ENCODE measurements around the gene NUDT1.

NUDT1 gene

DNA sequence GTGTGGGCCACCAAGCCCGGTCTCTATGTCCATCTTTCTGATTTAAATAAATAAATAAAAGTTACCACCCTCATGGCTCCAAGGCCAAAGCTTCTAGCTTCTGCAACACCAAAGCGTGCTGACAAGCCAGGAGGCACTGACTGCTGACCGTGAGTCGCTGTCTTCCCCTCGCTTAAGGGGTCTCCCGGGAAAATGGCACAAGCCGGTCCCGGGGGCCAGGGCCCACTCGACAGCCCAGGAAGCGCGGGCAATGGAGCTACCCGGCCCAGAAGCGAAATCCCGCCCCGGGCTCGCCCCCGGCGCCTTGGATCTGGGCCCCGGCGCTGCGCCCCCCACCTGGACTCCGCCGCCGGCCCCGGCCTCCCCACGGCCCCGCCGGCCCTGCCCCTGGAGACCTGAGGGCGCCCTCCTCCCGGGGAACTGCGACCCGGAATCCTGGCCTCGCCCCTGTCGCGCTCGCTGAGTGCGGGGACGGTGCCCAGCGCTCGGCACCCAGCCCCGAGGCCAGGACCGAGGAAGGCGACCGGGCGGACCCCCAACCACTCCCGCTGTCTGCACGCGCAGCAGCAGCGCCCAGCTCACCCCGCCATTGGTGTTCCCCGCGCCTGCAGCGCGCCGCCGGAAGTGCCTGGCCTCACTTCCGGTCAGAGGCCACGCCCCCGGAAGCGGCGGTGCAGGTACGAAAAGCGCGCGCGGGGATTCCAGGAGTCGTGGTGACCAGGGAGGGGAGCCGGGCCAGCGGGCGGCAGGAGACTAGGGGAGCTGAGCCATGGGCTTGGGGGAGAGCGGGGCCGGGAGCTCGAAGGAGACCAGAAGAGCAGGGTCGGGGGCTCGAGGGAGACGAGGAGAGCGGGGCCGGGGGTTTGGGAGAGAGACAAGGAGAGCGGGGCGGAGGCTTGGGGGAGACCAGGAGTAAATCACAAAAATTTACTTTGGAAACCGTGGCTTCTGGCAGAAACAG, at the start of gene NUDT1, which contains the start of gene MRM2:
TSS of gene NUDT1 (plus strand) at position 647 of the 961 bp plus-strand sequence. CDS start 2,349 bp downstream, outside the sequence.
TSS of gene MRM2 (minus strand) at position 626 of the 961 bp plus-strand sequence. CDS start at position 590, 36 bp downstream.
- peak; percentile 67 to 77 for DNase-seq

DNA sequence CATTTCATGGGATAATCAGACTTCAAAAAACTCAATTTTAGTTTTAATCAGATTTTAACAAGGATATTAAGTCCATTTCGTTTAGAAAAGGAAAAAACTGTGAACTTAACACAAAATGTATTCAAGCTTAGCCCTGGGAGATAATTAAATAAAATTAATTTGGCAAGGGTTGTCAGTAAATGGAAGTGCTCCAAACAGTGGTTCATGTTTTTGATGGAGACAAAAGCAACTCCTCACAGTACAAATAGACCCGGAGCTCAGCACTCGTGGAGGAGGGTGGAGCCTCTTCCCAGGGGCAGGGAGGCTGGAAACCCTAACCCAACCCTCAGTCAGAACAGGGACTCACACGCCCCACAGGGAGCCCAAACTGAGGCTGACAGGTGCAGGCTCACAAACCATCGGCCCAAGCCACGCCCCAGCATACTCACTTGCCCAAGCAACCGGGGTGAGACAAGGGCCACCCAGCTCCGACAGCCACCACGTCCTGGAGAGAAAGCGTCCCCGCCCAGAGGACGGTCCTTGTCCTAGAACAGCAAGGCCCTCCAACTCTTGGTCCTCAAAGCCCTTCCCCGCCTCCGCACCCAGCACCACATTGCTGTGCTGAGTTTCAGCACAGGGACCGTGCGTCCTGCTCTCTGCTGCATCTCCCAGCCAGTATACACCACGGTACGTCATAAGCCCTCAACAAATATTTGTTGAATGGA, 49.0 kb upstream of the NUDT1 start:
- no peak for DNase-seq

DNA sequence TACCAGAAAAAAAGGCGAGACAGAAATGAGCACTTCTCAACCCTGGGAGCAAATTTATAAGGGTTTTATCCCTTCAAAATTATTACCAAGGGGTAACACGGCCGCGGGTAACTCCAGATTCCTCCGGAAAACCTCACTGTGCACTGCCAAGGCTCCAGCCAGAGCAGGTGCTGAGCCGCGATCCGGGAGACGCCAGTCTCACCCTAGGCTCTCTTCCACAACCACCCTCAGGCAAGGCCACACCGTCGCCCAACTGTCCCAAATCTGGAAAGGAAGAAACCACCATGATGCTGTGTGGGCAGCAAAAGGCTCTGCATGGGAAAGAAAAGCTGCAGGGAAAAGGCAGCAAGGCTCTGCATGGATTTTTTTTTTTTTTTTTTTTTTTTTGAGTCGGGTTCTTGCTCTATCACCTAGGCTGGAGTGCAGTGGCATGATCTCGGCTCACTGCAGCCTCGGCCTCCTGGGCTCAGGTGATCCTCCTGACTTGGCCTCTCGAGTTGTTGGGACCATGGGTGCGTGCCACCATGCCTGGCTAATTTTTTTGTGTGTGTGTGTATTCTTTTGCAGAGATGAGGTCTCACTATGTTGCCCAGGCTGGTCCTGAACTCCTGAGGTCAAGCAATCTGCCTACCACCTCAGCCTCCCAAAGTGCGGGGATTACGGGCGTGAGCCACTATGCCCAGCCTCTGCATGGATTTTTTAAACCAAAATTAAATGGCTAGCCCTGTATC, 48.3 kb upstream of the NUDT1 start:
- DNase-seq = no peak

DNA sequence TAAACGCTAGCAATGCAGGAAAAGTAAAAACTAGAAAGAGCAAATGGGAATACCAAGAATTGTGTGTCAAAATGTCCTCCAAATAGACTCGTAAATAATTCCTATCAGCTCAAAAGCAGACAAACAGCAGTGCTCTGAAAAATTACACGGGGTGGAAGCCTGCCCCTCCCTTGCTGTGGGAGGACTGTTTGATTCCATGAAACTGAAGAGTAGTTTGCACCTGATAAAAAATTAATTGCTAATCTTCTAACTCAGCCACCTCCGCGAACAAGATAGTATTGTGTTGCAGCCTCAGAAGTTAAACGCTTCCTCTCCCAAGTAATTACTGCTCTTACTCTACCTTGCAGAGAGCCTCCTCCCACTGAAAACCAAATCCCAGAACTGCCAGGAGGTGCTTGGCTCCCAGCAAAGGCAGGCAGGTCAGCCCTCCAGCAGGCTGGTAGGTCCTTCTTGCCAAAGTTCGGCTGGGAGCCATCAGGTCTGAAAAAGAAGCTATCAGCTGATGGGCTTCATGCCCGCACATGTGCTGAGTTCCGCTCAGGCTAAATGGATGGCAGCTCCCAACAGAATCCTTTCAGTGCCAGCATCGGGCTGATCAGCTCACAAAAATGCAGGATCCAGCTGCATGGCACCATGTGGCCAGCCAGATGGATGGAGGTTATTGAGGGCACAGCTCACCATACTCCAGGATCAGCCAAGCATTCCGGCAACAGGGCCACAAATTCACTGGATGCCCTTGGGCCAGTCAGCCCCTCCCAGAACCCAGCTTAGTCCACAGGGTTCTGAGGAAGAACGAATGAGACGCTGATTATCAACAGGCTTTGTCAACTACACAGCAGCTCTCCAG, 46.4 kb upstream of the NUDT1 start:
- DNase-seq = peak; percentile 19 to 55

DNA sequence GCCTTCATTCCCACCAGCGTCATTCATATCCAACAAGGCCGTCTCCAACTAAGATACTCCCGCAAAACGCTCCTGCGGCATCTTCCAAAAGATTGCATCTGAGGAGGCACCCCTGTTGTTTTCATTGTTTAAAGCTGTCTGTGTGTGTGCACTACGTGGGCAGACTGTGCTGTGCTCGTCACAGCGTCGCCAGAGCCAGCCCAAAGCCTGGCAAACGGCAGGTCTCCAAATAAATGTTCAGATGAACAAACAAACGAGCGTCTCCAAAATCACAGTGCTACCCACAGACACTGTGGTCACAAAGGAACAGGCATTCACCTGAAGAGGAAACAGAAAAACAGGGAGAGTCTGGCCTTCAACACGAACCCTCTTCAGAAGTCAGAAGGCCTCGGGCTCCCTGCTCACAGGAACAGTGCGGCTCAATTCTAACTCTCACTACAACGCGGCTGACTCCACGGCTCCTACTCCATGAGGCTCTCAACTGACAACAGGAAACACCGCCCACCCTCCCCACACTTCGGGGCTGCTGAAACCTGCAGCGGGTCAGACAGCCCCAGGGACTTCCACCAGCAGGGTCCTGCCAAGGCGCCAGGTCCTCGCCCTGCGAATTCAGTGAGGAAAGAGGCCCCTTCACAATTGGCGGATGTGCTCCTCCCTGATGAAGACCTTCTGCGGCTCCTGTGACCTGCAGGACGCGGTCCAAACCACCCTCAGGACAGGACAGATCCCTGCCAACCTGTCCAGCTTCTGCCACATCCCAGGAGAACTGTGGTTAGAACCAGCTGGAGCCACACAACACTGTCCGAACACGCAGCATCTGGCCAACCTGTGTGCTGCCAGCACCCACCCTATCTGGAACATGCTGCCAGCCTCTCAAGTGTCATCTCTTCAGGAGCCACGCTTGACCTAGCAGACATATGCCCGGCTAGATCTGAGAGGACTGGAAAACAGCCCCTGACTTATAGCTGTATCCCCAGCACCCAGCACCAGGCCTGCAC, 45.3 kb upstream of the NUDT1 start:
- DNase-seq = no peak

DNA sequence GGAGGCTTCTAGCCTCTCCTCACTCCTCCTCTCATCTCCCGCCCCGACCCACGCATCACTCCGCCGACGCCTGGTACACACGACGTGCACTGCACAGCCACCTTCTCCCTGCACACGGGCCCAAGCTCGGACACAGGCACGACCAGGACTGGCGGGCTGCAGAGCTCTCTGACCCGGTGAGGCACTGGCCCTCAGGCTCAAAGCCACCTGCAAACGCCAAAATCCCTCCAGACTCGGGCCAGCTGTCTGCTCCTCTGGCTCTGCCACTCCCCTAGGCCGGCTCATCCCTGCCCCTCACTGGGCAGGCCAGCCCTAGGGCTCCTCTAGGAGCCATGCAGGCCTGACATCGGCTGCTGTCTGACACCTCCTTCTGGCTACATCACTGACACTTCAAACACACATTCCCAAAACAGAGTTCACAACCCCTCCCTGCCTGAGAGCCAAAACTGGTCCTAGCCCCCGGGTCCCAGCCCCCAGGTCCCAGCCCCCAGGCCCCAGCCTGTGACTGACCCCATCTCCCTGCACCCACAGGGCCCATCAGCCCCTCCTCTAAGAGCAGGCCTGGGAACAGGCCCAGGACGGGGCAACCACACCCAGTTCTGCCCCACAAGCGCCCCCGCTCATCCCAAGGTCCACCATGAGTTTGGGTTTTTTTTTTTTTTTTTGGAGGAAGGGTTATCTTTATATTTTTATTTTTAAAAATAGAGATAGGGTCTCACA, 44.4 kb upstream of the NUDT1 start:
- DNase-seq = no peak

DNA sequence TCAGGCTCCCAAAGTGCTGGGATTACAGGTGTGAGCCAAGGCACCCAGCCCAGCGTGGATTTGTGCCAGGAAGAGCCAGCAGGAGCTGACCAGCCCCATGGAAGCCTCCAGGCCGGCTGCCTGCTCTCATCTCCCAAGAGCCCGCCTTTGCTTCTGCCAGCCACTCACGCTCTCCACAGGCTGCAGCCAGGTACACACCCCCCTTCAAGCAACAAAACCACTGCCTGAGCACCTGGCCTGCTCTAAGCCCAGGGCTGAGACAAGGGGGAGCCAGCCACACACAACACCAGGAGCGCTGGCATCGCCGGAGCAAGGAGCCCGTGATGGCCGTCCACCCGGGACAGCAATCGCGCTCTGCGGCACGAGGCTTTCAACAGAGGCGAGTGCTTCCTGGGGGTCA, 43.8 kb upstream of the NUDT1 start:
- no peak for DNase-seq

DNA sequence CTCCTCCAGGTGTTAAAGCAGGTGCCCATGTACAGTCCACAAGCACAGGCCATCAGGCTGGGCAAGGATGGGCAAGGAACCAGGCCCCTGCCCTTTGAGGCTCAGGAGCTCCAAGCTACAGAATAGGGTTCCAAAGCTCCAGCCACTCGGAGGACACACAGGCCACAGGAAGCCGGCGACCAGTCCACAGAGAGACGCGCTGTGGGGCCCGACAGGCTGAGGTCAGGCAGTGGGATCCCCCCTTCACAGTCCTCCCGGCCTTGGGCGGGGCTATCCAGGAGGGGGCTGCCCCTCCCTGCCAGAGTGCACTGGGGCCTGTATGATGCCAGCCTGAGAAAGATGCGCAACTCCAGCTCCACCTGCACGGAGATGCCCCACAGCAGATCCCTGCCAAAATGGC, 43.3 kb upstream of the NUDT1 start:
- no peak for DNase-seq

DNA sequence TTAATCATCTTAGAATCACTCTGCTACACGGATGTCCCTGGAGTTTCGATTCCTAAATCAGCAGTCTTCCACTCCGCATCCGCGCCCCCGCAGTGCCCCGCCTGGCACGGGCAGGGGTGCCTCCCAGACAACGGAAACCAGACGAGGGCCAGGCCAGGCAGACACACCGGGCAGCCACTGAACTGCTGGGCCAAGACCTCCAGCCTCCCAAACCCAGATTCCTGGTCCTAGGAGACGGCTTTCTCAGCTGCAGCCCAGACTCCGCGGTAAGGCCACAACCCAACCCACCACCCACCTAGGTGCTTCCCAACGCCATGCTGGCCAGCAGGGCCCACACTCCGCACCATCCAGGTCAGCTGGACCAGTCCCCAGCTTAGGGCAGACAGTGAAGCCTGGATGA, 42.5 kb upstream of the NUDT1 start:
- DNase-seq = no peak

DNA sequence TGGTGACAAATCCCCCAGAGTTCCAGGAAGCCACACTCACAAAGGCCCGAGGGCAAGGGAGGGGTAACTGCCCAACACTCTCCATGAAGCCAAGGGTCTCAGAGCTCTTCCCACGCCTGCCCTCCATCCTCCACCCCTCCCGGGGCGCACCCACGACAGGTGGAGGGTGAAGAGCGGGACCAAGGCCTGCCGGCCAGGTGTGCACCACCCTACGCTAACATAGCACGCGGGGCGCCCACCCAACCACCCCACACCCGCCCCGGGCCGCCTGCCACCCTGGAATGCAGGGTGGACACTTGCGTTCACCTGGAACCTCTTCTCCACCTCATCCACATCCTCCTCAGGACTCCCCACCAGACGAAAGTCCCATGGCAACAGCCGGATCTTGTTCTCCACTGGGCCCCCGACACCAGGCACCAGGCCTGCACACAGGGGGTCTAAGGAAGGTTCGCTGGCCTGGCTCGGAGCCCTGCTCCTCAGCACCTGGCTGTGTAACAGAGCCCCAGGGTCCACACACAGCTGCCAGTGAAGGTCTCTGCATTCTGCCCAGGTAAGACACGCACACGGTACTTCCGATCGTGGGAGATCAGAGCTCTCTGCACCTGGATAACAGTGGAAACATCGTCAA, 42.0 kb upstream of the NUDT1 start:
- DNase-seq = no peak

DNA sequence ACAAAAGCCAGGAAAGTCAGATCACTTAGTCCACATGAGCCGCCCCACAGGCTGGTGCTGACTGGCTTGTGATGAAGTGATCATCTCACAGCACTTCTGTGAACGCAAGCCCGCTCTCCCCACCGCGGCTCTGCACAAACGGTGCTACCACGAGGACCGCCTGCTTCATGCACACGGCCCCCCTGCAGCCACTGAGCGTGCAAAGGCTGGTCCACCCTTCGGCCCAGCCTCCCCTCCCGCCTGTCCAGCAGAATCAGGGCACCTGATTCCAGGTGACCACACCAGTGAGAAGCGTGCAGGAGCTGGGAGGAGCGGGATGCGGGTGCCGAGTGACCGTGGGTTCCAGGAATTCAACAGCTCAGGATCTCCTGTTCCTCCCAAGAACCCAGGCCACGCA, 41.4 kb upstream of the NUDT1 start:
- DNase-seq = no peak

DNA sequence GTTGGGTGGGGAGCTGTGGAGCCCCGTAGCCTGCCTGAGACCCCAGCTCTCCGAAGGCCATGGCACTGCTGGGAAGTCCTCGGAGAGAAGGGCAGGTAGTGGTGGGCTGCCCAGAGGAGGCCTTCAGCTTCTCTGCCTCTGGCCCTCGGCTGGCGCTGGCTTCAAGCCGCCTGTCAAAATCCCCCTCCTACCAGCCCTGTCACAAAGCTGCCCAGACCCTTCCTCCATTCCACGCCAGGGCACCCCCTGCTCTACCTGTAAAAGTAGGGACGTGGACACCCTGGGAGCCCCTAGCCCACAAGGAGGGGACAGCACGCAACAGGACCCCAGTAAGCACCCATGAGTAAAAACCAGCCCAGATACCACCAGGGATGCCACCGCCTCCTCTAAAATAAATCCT, 40.9 kb upstream of the NUDT1 start:
- no peak for DNase-seq

DNA sequence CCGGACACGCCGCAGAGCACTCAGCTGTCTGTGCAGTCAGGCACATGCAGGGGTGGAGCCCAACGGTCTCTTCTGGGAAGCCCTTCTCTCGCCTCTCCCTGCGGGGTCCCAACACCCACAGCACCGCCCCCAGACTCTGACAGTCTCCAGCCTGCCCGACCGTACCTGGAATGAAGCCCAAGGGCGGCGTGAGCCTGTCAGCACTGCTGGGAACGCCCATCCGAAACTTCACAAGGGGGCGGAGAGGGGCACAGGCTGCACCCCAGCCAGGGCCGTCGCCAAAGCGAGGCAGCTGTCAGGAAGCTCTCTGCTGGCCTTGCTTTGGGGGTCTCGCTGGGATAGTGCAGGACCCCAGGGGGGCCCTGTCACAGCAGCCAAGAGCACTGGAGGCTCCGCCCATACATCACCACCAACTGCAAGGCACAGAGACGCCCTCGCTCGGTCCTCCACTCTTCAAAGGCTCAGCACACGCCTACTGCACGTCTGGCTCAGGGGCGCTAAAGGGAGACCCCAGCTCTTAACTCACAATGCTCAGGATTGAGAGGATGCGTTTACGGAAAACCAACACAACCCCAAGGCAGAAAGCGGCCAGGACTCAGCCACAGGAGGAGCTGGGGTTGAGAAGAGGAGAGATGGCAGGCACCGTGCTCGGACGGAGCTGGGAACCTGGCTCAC, 40.2 kb upstream of the NUDT1 start:
- DNase-seq = no peak

DNA sequence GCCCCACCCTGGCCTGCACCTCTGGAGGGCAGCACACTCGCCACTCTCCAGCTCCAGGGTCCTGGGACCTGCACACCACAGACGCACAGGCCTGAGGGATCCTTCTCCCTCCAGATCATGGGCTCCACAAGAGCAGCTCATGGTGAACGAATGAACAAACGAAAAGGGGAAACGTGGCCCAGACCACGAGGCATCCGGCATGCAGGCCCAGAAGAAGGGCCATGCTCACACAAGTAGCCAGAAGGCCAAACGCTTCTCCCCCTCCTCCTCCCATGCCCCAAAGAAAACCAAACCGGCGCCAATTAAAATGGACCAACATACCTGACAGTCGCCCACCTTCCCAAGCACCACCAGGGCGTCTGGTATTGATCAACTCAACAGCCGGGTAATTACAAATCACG, 39.7 kb upstream of the NUDT1 start:
- DNase-seq = no peak

DNA sequence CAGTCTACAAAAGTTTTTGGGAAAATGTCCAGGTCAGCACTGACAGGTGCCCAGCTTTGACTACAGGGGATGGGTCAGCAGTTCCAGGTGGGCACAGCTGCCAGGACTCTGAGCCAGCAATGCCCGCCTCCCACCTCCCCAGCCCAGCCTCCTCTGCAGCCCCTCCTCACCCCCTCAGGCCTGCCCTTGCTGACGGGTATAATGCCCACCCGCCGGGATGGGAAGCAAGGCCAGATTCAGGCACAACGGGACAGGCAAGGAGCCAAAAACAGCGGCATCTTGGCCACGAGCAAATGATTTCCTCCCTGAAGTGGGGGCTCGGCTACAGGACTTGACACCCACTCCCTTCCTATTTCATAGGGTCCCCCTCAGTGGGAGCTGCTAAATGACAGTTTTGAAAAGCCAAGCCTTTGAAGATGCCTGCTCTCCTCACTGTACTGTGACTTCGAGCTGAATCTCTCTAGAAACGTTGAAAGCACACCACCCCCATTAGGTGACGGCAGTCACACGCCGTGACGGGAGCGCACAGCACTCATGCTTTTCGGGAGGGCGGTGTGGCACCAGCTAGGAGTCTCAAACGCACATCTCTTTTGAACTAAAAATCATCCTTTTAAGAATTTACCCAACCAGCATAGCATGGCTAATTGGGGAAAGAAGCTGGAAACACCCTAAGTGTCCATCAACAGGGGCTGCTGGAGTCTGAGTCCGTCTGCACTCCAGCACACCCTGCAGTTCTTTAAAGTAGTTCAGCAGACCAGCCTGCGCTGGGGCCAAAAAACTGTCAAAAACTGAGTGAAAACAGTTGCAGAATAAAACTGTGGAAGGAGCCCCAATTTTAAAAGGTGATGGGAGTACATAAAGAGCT, 38.9 kb upstream of the NUDT1 start:
- no peak for DNase-seq

DNA sequence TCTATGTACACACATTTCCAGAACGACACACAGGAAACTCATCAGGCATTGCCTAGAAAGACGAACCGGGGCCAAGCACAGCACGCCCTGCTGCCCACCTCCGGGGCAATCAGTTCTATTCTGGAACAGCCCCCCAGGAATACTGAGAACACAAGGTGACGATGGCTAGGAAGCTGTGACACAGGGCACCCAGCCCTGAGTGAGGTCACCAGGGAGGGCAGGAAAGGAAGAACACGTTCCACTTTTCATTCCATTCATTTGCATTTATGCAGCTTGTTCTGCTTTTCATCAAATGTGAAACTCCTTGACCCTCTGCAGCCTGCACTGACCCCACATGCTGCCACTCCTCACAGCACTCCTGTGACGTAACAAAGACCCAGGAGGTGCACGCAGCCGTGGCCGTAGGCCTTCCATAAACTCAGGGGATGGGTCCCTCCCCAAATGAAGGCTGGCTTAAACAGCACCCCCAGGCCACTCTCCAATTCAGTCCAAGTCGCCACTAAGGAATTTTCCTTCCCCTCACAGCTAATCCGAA, 38.2 kb upstream of the NUDT1 start:
- DNase-seq = no peak

DNA sequence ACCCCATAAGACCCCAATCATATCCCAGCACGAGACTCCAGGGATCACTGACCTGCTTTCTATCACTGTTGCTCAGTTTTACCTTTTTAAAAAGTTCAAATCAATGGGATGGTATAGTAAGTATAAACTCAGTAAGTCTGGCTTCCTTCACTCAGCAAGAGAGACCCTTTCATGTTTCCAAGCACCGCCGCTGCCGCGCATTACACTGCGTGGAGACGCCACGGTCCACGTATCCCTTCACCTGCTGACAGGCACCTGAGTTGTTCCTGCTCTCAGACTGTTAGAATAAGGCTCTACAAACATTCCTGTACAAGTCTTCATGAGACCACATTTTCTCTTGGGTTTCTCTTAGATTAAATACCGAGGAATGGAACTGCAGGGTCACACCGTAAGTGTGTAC, 37.6 kb upstream of the NUDT1 start:
- no peak for DNase-seq
